HEK293 (cell line): ENCODE results near the gene MAP1B.
A peak's percentile ranks its signal among the peaks of the same experiment; 100 is the strongest.

Source experiments
- CTCF ChIP-seq: fragments of 450-650 bp; formaldehyde crosslinking; IDR thresholded peaks from 2 replicates; pipeline ENCODE4 v1.5.1; 2016; ENCODE audit warnings: missing biosample characterization, missing genetic modification characterization
- GFI1B ChIP-seq: fragments of 450-650 bp; formaldehyde crosslinking; IDR thresholded peaks from 2 replicates; pipeline ENCODE4 v1.5.1; 2016; ENCODE audit warnings: missing biosample characterization, missing genetic modification characterization
- GLI2 ChIP-seq: fragments of 450-650 bp; formaldehyde crosslinking; IDR thresholded peaks from 2 replicates; pipeline ENCODE4; 2017; ENCODE audit warnings: missing biosample characterization, missing genetic modification characterization, low read depth, borderline replicate concordance
- GLI4 ChIP-seq: fragments of 450-650 bp; formaldehyde crosslinking; IDR thresholded peaks from 2 replicates; pipeline ENCODE4 v1.5.1; 2016; ENCODE audit warnings: missing biosample characterization, missing genetic modification characterization
- HOXA7 ChIP-seq: sonication (generic); formaldehyde crosslinking; IDR thresholded peaks from 2 replicates; pipeline ENCODE4 v1.8.1; 2022; ENCODE audit warnings: missing genetic modification reagents, borderline replicate concordance
- KLF10 ChIP-seq: fragments of 450-650 bp; IDR thresholded peaks from 2 replicates; pipeline ENCODE4 v1.5.1; 2018; ENCODE audit warnings: missing biosample characterization, mild to moderate bottlenecking, missing genetic modification characterization
- ZBTB10 ChIP-seq: fragments of 450-650 bp; formaldehyde crosslinking; IDR thresholded peaks from 2 replicates; pipeline ENCODE4 v1.5.1; 2016; ENCODE audit warnings: missing biosample characterization, missing genetic modification characterization
- ZBTB8A ChIP-seq: fragments of 450-650 bp; formaldehyde crosslinking; IDR thresholded peaks from 2 replicates; pipeline ENCODE4 v1.5.1; 2016; ENCODE audit warnings: missing biosample characterization, missing genetic modification characterization
- ZEB2 ChIP-seq: fragments of 450-650 bp; formaldehyde crosslinking; IDR thresholded peaks from 2 replicates; pipeline ENCODE4 v1.5.1; 2016; ENCODE audit warnings: missing biosample characterization, missing genetic modification characterization
- ZNF114 ChIP-seq: fragments of 450-650 bp; formaldehyde crosslinking; IDR thresholded peaks from 2 replicates; pipeline ENCODE4 v1.5.0; 2017; ENCODE audit warnings: missing biosample characterization, missing genetic modification characterization
- ZNF175 ChIP-seq: fragments of 450-650 bp; formaldehyde crosslinking; IDR thresholded peaks from 2 replicates; pipeline ENCODE4 v1.5.1; 2016; ENCODE audit warnings: missing biosample characterization, missing genetic modification characterization
- ZNF18 ChIP-seq: fragments of 450-650 bp; formaldehyde crosslinking; IDR thresholded peaks from 2 replicates; pipeline ENCODE4 v1.5.1; 2016; ENCODE audit warnings: missing biosample characterization, missing genetic modification characterization
- ZNF19 ChIP-seq: fragments of 450-650 bp; formaldehyde crosslinking; IDR thresholded peaks from 2 replicates; pipeline ENCODE4; 2016; ENCODE audit warnings: missing biosample characterization, missing genetic modification characterization, low read depth
- ZNF24 ChIP-seq: fragments of 450-650 bp; formaldehyde crosslinking; IDR thresholded peaks from 2 replicates; pipeline ENCODE4 v1.5.1; 2016; ENCODE audit warnings: missing biosample characterization, missing genetic modification characterization
- ZNF274 ChIP-seq, 2 experiments: fragments of 200-500 bp in 1 of 2; fragments of 450-650 bp in 1 of 2; sonication (Bioruptor generic) in 1 of 2; formaldehyde crosslinking in 1 of 2; IDR thresholded peaks; 2 replicates each; pipeline versions ENCODE4 v1.5.1 to v1.6.1; 2014 to 2016; ENCODE audit warnings: borderline replicate concordance in 1 of 2, inconsistent platforms in 1 of 2, low read length in 1 of 2, missing biosample characterization in 1 of 2, missing genetic modification characterization in 1 of 2
- ZNF280C ChIP-seq: fragments of 450-650 bp; formaldehyde crosslinking; IDR thresholded peaks from 2 replicates; pipeline ENCODE4 v1.5.1; 2016; ENCODE audit warnings: missing biosample characterization, missing genetic modification characterization
- ZNF366 ChIP-seq: fragments of 450-650 bp; formaldehyde crosslinking; conservative IDR thresholded peaks from 2 replicates; pipeline ENCODE4 v1.5.1; 2016; ENCODE audit warnings: missing biosample characterization, missing genetic modification characterization
- ZNF37A ChIP-seq: fragments of 450-650 bp; IDR thresholded peaks from 2 replicates; pipeline ENCODE4 v1.5.1; 2018; ENCODE audit warnings: missing biosample characterization, missing genetic modification characterization
- ZNF391 ChIP-seq: fragments of 450-650 bp; formaldehyde crosslinking; IDR thresholded peaks from 2 replicates; pipeline ENCODE4 v1.5.1; 2016; ENCODE audit warnings: low read depth, missing biosample characterization, missing genetic modification characterization, borderline replicate concordance
- ZNF514 ChIP-seq: fragments of 450-650 bp; formaldehyde crosslinking; IDR thresholded peaks from 2 replicates; pipeline ENCODE4 v1.5.1; 2016; ENCODE audit warnings: missing biosample characterization, missing genetic modification characterization
- ZNF549 ChIP-seq: fragments of 450-650 bp; IDR thresholded peaks from 2 replicates; pipeline ENCODE4 v1.5.1; 2018; ENCODE audit warnings: missing biosample characterization, missing genetic modification characterization, mild to moderate bottlenecking, inconsistent platforms, moderate library complexity
- ZNF561 ChIP-seq: fragments of 450-650 bp; IDR thresholded peaks from 2 replicates; pipeline ENCODE4 v1.5.1; 2018; ENCODE audit warnings: missing biosample characterization, missing genetic modification characterization, borderline replicate concordance
- ZNF596 ChIP-seq: fragments of 450-650 bp; IDR thresholded peaks from 2 replicates; pipeline ENCODE4 v1.5.0; 2018; ENCODE audit warnings: missing biosample characterization, mild to moderate bottlenecking, missing genetic modification characterization, moderate library complexity
- ZNF629 ChIP-seq: fragments of 450-650 bp; formaldehyde crosslinking; IDR thresholded peaks from 2 replicates; pipeline ENCODE4 v1.5.1; 2017; ENCODE audit warnings: missing biosample characterization, missing genetic modification characterization
- ZNF664 ChIP-seq: fragments of 450-650 bp; formaldehyde crosslinking; IDR thresholded peaks from 2 replicates; pipeline ENCODE4 v1.5.1; 2016; ENCODE audit warnings: missing biosample characterization, missing genetic modification characterization
- ZNF670 ChIP-seq: fragments of 450-650 bp; formaldehyde crosslinking; IDR thresholded peaks from 2 replicates; pipeline ENCODE4 v1.5.1; 2016; ENCODE audit warnings: missing biosample characterization, missing genetic modification characterization, low read depth
- ZNF768 ChIP-seq: fragments of 450-650 bp; formaldehyde crosslinking; IDR thresholded peaks from 2 replicates; pipeline ENCODE4 v1.5.1; 2018; ENCODE audit warnings: missing biosample characterization, mild to moderate bottlenecking, missing genetic modification characterization
- ZSCAN30 ChIP-seq: fragments of 450-650 bp; IDR thresholded peaks from 2 replicates; pipeline ENCODE4 v1.5.1; 2018; ENCODE audit warnings: missing biosample characterization, mild to moderate bottlenecking, missing genetic modification characterization, moderate library complexity
- TF ChIP-seq, protein P1 (sequence below): sonication (generic); formaldehyde crosslinking; IDR thresholded peaks from 2 replicates; pipeline ENCODE4 v1.8.1; 2022; ENCODE audit warnings: mild to moderate bottlenecking, moderate library complexity, missing genetic modification reagents
- TF ChIP-seq, protein P2 (sequence below): fragments of 450-650 bp; formaldehyde crosslinking; IDR thresholded peaks from 2 replicates; pipeline ENCODE4 v1.5.1; 2016; ENCODE audit warnings: missing biosample characterization, missing genetic modification characterization

The MAP1B gene

DNA sequence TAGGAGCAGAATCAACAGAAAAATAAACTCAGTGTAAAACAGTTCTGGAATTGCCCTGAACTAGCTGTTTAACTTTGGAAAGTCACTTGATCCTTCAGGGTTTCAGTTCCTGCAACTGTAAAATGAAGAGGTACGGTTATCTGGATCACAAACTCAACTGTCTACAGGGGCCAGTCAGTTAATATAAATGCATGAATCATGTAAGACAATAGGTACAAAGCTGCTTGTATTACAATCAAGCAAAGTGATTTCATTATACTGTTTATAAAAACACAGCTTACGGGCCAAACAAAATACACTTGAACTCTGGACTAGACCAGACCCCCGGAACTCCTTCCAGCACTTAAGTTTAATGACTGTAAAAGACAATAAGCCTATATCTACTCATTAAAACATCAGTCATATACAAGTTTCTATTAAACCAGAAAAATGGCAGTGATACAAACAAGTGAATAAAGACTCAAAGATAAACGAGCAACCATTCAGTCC lies 139.7 kb downstream of the MAP1B start (continued):
- TF ChIP-seq ZNF18 (tag by site-specific recombination): peak; percentile 74
- peak; percentile 83 for TF ChIP-seq ZNF561 (tag by site-specific recombination)
- TF ChIP-seq ZNF596: peak; percentile 62
- TF ChIP-seq ZNF19 (tag by site-specific recombination): no peak
- TF ChIP-seq ZBTB8A: 0 out of 2 replicates have a peak, but pooled peaks have one; percentile 17
- no peak for TF ChIP-seq ZNF670
- peak; percentile 69 for TF ChIP-seq GFI1B (tag by site-specific recombination)
- peak; percentile 95 for TF ChIP-seq ZNF664 (tag by site-specific recombination)
- no peak for TF ChIP-seq ZNF514
- TF ChIP-seq ZNF549 (tag by site-specific recombination): 0 out of 2 replicates have a peak, but pooled peaks have one; percentile 33
- no peak for TF ChIP-seq ZNF175 (tag by site-specific recombination)
- TF ChIP-seq ZNF629: peak; percentile 90
- no peak for TF ChIP-seq CTCF (tag by site-specific recombination)
- peak; percentile 95 for TF ChIP-seq GLI2 (tag by site-specific recombination)
- TF ChIP-seq ZNF114 (tag by site-specific recombination): no peak
- TF ChIP-seq ZNF24 (tag by site-specific recombination): peak; percentile 63; the same call in 1 of the 2 replicates
- no peak for TF ChIP-seq ZNF280C
- TF ChIP-seq ZEB2 (tag by site-specific recombination): peak; percentile 94
- TF ChIP-seq ZNF391 (tag by site-specific recombination): peak; percentile 82
- no peak for TF ChIP-seq HOXA7 (CRISPR knock-in tag)
- TF ChIP-seq ZBTB10 (tag by site-specific recombination): no peak
- peak; percentile 95 for TF ChIP-seq KLF10 (tag by site-specific recombination)
- no peak for TF ChIP-seq ZNF768
- peak; percentile 76 for TF ChIP-seq ZNF366
- peak; percentile 91 for TF ChIP-seq ZSCAN30 (tag by site-specific recombination)
- no peak for TF ChIP-seq ZNF37A (tag by site-specific recombination)
- TF ChIP-seq, protein P1, sequence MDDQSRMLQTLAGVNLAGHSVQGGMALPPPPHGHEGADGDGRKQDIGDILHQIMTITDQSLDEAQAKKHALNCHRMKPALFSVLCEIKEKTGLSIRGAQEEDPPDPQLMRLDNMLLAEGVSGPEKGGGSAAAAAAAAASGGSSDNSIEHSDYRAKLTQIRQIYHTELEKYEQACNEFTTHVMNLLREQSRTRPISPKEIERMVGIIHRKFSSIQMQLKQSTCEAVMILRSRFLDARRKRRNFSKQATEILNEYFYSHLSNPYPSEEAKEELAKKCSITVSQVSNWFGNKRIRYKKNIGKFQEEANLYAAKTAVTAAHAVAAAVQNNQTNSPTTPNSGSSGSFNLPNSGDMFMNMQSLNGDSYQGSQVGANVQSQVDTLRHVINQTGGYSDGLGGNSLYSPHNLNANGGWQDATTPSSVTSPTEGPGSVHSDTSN: no peak
- TF ChIP-seq ZNF274 (IDR thresholded peaks at IDR 0.05; ENCODE audit: low read length): no peak
- TF ChIP-seq ZNF274 (tag by site-specific recombination; IDR thresholded peaks at IDR 0.05; ENCODE audit: borderline replicate concordance): no peak
- TF ChIP-seq, protein P2, sequence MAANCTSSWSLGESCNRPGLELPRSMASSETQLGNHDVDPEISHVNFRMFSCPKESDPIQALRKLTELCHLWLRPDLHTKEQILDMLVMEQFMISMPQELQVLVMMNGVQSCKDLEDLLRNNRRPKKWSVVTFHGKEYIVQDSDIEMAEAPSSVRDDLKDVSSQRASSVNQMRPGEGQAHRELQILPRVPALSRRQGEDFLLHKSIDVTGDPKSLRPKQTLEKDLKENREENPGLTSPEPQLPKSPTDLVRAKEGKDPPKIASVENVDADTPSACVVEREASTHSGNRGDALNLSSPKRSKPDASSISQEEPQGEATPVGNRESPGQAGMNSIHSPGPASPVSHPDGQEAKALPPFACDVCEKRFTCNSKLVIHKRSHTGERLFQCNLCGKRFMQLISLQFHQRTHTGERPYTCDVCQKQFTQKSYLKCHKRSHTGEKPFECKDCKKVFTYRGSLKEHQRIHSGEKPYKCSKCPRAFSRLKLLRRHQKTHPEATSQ (tag by site-specific recombination): no peak
- no peak for TF ChIP-seq GLI4 (tag by site-specific recombination)
